GM18951 (cell line): ENCODE measurements around the gene FRAS1.

Experiments used
- POLR2A ChIP-seq: IDR thresholded peaks from 4 replicates; pipeline ENCODE4 v1.6.1; 2011; ENCODE audit warnings: mild to moderate bottlenecking; ENCODE audit not compliant: insufficient read length, insufficient read depth; ENCODE audit errors: extremely low read depth
- in situ Hi-C: fragments of 300-500 bp; cut with MboI; formaldehyde crosslinking; loops from one replicate; pipeline ENCODE4 v1.12.0; 2022; ENCODE audit warnings: low sequenced_read_pairs, mixed read lengths, inconsistent platforms; ENCODE audit not compliant: unreplicated experiment

The FRAS1 gene

GRCh38 chr4:78337244-78338020 lies 280.3 kb downstream of the FRAS1 start:
- in situ Hi-C loops = no loop called here
- no peak for TF ChIP-seq POLR2A

DNA sequence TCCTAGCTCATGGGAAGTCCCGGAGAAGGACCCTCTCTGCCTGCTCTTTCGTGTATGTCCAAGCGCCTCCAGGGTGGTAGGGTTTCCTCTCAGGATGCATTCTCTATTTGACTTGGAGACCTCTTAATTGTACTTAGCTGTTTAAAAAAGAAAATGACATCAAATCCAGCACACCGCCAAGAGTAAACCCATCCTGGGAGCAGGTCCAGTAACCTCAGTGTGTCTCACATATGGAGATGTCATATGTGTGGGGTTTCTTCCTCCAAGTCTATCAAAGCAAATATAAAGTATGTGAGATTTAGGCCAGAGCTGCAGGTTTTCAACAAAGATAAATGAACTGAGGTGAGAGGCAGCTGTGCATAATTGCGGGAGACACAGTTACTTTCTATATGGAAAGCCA lies 285.0 kb downstream of the FRAS1 start:
- in situ Hi-C loops = no loop called here
- no peak for TF ChIP-seq POLR2A

- TF ChIP-seq POLR2A = no peak
- in situ Hi-C loops = no loop called here
Observed at GRCh38 chr4:78343682-78344081, 286.6 kb downstream of the FRAS1 start.

DNA sequence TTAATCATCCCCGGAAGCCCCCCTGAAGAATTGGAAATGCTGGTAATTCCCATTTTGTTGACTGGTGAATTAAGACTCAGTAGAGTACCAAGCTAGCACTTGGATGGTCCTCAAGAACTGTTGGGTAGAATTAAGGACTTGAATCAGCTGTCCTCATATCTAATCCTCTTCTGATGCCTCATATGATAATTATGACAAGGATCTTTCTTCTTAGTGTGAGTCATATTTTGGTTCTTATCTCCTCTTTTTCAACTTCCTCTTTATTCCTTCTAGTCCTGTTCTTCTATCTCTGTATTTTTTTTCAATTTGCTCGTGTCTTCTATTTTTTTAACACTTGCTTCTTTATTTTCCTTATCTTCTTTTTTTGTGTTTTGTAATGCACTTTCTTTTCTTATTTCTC lies 288.1 kb downstream of the FRAS1 start:
- no peak for TF ChIP-seq POLR2A
- in situ Hi-C loops = no loop called here

DNA sequence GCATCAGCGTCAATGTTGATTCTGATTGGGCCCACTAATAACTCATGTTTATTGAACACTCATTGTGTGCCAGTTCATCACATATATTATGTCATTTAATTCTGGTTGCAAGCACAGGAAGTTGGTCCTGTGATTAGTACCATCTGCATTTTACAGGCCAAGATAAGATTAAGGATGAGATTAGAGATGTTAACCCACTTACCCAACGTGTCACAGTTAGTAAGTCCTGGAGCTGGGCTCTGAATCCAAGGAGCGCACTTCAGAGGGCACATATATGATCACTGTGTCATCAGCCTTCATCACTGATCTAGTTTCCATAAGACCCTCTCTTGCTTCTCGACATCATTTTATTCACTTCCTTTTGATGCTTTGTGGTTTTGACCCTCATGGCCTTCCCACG lies 289.1 kb downstream of the FRAS1 start:
- no peak for TF ChIP-seq POLR2A
- in situ Hi-C loops = no loop called here

DNA sequence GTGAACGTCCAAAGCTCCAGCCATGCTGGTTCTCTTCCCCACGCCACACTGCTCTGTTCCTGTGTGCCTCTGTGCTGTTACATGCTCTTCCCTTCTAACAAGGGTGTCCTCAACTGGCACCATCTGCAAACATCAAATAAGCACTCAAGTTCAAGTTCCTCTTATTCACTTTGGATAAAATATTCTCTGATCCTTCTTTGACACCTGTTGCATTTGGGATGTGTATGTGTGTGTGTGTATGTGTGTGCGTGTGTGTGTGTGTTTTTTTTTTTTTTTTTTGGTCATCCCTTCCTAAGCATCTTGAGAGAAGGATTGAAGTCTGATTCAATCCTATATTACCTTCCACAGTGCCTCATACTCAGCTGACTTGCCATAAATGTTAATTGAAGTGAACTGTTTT lies 290.4 kb downstream of the FRAS1 start:
- no peak for TF ChIP-seq POLR2A
- in situ Hi-C loops = no loop called here

- in situ Hi-C loops = no loop called here
- TF ChIP-seq POLR2A = no peak
Observed at GRCh38 chr4:78353921-78354320, 296.8 kb downstream of the FRAS1 start.

DNA sequence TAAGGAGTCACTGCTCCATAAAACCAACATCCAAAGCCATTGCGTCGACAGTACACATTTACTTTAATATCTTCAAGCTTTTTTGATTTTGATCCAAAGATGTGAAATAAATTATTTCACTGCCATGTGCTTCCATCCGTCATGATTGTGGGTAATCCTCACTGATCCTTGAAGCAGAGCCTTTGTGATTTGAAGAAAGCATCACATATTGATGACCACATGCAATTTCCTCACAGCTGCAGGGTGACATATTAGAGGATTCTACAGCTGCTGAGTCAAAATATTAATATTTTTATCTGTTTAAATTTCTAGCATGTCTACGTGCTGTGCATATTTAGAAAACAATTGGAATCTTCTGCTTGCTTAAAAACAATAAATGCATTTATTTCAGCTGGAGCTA lies 297.7 kb downstream of the FRAS1 start:
- in situ Hi-C loops = no loop called here
- no peak for TF ChIP-seq POLR2A

GRCh38 chr4:78355306-78355705 lies 298.2 kb downstream of the FRAS1 start:
- no peak for TF ChIP-seq POLR2A
- in situ Hi-C loops = no loop called here

GRCh38 chr4:78356251-78356786 lies 299.2 kb downstream of the FRAS1 start:
- in situ Hi-C loops = no loop called here

DNA sequence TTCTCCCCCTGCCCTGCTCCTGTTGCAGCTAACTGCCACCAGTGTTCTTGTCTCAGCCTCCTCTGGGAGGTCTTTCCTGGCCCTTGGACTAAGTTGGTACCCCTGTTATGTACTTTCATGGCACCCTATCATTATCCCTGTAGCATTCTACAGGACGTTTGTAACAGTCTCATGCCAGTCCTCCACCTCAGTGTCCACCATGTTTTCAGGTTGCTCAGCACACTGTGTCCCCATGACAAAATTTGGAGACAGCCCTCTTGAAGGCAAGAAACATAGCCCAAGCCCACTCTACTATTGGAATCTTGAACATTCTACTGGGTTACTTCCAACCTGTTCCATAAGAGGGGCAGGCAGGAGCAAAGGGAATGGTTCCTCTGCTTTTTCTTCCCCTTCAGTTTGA lies 300.0 kb downstream of the FRAS1 start:
- in situ Hi-C loops = no loop called here
- TF ChIP-seq POLR2A = no peak

More at GRCh38 chr4:78356251-78356786, 299.2 kb downstream of the FRAS1 start:
- TF ChIP-seq POLR2A = no peak

- TF ChIP-seq POLR2A = no peak
- in situ Hi-C loops = no loop called here
Observed at GRCh38 chr4:78360466-78360865, 303.3 kb downstream of the FRAS1 start.

DNA sequence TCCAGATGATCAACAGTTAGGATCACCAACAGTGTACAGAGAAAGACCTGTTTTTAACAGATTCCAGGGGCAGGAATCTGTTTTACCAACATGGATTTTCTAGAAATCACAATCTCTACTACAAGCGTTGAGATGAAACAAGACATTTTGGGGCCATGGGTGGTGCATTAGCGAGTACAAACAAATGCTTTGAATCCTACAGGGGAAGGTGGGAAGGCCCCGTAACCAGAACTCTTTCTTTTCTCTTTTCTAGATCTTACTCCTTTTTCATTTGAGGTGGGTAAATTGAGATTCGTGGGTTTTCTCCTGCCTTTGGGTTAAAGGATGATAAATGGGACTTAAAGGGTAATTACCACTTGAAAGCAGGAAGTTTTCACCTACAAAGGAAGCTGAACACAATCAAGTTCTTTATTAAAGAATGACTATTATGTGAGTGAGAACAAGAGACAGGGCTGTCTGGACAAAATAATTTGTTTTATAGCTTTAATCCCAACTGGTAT lies 304.5 kb downstream of the FRAS1 start:
- in situ Hi-C loops = no loop called here
- no peak for TF ChIP-seq POLR2A

DNA sequence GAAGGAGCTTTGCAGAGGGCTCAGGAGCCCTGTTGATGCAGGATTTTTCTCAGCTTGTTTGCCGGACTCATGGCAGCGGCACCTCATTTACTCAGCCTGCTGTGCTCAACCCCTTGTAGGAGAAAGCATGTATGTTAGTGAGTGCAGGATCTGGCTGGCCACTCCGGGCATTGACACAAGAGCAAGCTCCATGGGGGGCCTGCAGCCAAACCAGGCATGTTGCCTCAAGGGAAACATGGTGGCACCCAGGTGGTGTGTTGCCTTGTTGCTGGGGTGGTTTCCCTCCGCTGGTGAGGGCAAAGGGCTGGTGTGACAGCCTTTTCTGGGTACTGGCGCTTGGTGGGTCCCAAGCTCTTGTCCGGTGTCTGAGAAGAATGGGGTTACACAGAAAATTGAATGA lies 305.2 kb downstream of the FRAS1 start:
- in situ Hi-C loops = no loop called here
- no peak for TF ChIP-seq POLR2A
